HG03066 (cell line): ENCODE results near the gene TOMM40L.

Experiments
- ATAC-seq: cut with Tn5 transposase; IDR thresholded peaks from one replicate; pipeline ENCODE4 v1.9.1; 2021; ENCODE audit warnings: low read depth; ENCODE audit not compliant: unreplicated experiment

Gene TOMM40L

DNA sequence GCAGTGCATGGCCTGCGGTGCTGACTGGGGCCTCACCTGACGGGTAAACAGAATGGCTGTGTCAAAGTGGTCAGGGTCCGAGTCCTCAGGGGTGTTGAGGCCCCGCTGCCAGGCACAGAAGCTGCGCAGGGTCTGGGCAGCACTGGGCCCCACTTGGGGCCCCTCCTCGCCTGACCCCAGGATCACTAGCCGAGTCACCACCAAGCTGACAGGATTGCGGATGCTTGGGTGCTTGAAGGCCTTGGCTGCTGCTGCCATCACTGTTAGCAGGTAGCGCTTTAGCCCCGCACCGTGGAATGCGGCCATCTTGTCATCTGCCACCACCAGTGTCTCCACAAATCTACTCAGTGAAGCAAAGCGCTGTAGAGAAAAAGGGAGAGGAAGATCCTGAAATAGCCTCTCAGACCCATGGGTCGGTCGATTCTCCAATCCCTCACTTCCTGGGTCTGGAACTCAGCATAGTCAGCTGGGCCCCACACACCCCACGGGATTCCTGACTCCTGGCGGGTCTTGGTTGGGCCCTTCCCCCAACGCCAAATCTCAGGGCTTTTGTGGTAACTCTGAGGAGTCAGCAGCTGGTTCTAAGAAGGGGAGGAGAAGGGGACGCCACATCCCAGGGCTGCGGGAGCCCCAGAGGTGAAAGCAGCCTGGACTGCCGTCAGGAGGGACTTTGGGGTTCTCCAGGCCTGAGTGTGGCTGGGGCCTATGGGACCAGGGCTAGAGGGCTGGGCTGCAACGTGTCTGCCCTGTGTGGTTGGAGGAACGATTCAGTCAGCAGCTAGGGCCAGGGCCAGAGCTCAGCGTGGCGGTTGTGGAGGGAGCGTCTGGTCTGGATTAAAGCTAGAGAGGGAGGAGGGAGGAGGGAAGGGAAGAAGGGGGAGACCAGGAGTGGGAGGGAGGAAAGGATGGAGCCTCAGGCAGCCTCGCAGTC lies 29.1 kb upstream of the TOMM40L start:
- ATAC-seq = no peak

DNA sequence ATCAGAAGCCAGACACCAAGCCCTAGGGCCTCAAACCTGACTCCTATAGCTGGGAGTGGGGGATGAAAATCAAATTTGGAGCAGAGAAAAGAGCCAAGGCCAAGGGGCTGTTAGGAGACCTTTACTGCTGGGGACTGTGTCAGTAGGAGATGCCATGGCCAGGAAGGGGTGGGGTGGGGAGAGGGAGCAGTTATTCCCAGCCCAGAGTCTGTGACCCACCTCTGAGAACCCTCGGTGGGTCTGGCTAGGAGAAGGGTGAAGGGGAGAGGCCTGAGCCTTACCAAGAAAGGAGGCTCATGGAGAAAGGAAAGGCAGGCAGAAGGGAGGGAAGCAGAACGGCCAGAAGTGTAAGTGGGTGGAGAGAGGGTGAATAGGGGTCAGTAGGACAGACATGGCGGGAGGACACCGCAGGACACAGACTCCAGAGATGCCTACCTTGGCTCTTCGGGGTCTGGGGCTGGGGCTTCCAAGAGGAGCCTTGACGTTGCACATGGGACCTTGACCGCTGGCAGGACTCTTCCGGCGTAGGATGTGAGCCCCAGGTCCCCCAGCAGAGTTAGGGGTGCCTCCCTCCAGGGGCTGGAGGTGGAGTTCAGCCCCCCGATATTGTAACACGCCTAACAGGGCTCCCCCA lies 28.2 kb upstream of the TOMM40L start:
- ATAC-seq = no peak

DNA sequence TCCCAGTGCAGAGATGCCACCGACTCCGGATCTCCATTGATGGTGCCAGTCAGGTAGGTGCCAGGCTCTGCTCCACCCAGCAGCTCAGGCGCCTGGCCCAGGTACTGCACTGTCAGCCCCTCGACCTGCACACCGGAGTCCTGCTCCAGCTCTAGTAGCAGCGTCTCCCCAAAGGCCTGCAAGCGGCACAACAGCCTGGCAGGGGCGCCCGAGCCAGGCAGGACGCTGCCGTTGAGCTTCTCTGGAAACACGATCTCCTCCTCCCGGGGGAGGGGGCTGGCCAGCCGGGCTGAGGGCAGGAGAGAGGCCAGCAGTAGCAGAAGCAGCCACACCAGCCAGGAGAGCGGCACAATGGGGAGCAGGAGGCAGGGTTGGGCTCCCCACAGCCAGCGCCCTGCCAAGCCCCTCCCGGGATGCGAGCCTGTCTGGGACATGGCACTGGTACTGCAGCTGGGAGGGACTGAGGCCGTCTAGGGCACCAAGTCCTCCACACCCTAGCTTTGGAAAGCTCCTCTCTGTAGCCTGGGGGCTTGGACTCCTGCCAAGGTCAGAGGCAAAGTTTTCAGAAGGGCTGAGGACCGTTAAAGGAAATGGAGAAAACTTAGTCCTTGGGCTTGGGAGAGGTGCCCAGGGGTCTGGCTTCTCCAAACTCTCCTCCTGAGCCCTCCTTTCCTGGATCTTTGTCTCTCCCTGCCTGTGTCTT lies 27.5 kb upstream of the TOMM40L start:
- no peak for ATAC-seq

DNA sequence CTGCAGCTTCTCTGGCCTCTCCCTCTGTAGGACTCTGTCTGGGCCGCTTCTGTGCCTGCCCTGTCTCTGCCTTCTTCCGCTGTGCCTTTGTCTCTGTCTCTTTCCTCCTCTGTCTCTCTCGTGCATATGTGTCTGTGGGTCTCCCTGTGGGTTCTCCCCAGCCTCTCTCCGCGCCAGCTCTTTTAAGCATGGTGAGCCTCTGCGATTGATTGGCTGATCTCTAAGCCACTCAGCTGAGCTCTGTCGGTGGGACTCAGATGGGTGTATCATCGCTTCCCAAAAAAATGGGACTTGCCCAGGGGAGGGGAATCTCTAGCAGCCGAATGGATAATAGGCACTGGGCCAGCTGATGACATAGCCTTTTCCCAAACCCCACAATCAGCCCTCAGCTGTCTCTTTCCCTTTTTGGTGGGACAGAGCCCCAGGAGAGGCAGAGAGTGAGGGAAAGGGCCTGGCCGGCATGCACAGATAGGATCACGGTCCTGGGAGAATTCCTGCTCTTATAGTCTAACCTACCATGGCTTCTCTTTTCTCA lies 26.9 kb upstream of the TOMM40L start, which contains the start of gene ADAMTS4:
ADAMTS4 (minus strand) TSS at position 158 of the 535 bp plus-strand sequence. CDS start 427 bp downstream, outside the sequence.
- no peak for ATAC-seq

DNA sequence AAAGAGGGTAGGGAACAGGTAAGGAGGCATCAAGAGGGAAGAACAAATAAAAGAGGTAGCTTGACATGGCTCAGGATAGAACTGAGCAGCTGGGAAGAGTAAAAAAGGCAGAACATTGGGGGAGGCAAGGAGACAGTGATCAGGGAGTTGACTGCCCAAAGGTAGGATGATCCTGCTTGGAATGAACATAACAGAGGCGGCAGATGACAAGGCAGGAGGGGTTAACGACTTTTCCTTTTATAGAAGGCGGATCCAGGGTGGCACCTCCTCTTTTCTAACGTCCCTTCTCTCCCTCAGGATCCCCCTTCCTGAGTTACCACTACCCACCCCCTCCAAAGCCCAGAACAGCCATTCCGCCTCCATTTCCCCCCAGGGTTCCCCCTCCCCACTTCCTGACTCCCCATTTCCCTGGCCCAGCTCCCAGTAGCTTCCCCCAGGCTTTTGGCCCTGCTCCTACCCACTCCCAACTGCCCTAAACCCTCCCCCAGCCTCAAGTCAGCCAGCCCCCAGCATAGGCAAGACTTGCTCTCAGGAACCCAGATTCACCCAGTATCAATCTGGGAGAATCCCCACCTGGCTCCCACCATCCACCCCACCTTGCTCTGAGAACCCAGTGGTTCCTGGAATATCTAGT lies 26.2 kb upstream of the TOMM40L start:
- no peak for ATAC-seq

DNA sequence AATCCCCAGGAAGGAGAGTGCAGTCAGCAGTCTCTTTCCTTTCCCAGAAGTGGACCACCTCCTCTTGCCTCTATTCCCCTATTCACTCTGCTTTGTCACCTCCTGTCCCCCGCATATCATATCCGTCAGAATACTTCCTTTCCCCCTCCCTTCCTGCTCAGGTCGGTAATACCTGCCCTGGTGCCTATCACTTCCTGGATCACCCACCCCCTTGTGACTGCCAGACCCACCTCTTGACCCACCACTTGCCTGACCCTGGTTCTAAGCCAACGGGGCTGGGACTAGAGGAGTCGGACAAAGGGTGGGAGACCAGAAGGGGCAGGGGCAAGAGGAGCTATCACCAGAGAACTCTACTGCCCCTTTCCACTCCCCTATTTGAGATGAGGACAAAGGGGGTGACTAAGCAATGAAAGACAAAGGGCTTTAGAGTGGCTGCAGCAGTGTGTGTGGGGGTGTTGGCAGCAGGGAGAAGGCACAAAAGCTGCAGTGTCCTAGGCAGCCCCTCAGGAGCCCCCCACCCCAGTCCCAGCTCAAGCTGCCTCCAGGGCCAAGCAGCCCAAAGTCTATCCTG lies 25.4 kb upstream of the TOMM40L start:
- ATAC-seq = no peak

DNA sequence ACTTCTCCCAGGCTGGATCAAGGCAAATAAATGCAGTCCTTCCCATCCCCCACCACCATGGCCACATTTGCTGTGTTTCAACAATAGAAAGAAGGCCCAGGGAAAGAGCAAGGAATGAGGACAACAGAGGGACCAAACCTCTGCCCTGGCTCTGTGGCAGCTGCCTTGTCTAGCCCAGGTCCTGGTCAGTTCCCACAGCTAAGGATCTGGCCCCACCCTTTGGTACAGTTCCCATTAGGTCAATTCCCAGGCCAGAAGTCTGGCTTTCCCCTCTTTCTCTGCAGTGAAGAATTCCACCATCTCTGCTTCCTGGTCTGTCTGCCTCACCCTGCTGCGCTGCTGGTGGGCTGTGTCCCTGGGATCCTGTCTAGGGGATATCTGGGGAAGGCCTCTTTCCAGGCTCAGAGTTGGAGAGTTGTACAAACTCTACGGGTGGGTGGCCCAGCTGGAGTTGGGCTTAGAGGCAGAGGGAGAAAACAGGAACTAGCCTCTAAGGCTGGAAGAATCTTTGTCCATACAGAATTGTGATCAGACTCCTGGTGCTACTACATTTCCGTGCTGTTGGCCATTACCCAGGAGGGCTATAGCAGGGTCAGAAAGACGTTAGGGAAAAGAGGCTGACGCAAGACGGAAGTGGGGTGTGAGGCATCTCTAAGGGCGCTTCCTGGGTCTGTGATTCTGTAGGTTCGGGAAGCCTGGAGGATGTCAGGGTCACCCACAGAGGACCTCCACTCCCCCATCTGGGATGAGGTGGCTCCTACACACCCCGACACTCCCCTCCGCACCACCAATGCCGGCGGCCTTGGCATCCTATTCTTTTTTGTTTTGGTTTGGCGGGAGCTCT lies 24.6 kb upstream of the TOMM40L start:
- ATAC-seq = no peak

DNA sequence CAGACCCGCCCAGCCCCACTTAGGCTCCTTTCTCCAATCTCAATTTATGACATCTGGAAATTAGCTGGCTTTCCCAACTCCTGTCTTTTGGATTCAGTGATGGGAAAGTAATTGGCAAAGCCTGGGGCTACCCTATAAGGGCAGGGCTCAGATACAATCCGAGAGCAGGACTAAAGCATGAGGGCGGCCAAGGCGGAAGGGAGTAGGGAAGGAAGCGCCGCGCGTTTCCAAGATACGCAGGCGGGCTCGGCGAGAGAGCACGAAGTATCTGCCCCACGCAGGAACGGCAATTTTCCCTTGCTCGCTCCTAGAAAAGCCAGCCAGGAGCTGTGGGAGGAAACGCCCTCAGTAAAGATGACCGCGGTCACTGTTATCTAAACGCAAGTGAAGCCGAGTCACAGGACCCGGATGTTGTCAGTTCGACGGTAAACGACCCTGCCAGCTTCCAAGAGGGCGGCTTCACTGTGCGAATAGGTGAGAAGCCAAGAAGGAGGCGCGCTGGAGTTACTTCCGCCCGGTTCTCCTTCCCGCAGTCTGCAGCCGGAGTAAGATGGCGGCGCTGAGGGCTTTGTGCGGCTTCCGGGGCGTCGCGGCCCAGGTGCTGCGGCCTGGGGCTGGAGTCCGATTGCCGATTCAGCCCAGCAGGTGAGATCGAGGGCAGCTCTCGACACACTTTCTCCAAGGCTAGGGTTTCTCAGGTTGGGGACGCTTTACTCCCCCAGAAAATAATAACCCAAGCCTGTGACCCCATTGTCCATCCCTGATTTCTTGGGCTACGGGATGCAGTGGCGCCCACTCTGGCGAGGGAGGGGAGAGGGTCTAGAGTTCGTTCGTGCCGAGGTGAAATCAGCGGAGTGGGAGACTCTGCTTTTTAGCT lies 23.8 kb upstream of the TOMM40L start, which contains the start of gene NDUFS2:
NDUFS2 (plus strand) TSS at position 532 of the 877 bp plus-strand sequence; CDS start at position 551, 19 bp downstream.
- peak; percentile 97 for ATAC-seq

DNA sequence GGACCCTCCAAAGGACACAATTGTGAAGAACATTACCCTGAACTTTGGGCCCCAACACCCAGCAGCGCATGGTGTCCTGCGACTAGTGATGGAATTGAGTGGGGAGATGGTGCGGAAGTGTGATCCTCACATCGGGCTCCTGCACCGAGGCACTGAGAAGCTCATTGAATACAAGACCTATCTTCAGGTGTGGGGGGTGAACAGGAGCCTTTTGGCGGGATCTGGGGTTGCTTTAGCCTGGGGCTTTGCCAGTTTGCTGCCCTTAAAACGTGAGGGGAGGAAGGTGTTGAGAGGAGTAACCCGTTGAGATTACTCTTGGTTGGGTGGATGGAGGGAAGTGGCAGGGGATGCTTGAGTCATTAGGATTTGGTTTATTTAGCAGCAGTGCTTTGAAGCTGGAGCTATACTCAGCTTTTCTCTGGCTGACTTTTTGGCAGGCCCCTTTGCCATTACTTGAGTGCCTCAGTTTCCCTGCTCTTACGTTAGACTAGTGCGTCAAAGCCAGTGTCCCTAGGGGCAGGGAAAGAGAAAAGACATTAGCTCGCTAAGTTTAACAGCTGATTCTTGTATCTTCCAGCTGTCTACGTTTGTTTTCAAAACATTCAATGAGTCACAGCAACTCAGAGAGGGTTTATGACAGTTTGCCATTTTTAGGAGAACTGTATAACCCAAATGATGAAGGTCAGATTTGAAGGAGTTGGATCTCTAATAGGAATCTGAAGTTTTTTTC lies 19.3 kb upstream of the TOMM40L start:
- no peak for ATAC-seq

DNA sequence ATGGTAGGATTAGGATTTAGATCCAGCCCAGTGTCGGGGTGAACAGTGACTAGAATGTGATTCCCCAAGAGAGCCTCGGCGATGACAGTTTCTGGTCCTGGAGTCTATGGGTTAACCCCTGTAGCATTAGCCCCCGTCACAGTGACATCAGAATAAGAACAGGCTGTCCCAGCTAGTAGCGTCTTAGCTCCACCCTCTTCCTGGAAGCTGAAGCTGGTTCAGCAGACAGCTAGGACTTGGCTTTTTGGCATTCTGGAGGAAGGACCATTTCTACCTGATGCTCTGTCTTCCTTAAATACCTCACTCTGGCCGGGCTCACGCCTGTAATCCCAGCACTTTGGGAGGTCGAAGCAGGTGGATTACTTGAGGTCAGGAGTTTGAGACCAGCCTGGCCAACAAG lies 18.7 kb upstream of the TOMM40L start:
- no peak for ATAC-seq

DNA sequence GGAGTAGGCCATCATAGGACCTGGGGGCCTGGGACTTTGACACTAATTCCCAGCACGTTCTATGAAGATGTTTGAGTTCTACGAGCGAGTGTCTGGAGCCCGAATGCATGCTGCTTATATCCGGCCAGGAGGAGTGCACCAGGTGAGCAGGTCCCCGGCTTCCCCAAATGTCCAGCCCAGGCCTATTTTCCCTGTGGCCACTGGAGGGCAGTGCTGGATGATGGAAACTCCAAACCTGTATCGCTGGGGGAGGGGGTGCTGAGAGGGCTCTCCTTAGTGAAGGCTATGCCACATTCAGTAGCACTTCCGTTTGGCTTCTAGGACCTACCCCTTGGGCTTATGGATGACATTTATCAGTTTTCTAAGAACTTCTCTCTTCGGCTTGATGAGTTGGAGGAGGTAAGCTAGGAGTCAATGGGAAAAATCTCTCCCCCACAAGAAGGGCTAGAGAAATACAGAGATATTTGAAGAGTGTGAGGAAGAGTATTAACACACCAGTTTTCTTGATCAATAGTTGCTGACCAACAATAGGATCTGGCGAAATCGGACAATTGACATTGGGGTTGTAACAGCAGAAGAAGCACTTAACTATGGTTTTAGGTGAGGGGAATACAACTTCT lies 16.0 kb upstream of the TOMM40L start:
- ATAC-seq = no peak

DNA sequence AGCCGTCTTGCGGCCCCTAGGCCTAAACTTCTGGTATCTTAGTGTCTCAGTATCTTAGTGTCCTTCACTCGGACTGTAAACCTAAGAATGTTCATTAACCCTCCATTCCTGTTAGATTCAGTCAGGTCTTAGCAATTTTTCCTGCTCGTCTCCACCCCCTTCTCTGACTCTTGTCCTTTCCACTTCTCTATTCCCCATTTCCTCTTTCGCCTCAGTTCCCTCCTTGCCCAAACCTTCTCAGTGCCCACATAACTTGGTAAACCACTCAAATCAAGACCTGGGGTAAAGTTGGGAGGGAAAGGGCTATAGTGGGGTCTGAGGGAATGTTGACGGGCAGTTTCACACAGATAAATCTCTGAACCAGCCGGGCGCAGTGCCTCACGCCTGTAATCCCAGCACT lies 11.5 kb upstream of the TOMM40L start:
- ATAC-seq = no peak

DNA sequence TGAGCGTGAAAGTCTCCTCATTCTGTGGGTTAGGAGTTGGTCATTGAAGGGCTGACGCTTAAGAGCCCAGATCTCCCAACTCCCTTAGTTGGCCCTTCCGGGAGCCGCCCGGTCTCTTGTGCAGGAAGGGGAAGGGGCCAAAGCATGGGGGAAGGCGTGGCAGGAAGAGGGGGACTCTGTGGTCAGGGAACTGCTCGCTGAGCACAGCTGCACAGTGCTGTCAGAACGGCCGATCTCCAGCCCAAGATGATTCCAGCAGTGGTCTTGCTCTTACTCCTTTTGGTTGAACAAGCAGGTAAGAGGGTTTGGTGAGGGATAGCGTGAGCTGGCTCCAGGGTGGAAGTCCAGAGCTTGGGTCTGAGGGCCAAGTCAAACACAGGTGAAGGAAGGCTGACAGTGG lies 10.8 kb upstream of the TOMM40L start, which contains the start of gene FCER1G:
FCER1G (plus strand) TSS at position 220 of the 400 bp plus-strand sequence; CDS start at position 247, 27 bp downstream.
- ATAC-seq = no peak

DNA sequence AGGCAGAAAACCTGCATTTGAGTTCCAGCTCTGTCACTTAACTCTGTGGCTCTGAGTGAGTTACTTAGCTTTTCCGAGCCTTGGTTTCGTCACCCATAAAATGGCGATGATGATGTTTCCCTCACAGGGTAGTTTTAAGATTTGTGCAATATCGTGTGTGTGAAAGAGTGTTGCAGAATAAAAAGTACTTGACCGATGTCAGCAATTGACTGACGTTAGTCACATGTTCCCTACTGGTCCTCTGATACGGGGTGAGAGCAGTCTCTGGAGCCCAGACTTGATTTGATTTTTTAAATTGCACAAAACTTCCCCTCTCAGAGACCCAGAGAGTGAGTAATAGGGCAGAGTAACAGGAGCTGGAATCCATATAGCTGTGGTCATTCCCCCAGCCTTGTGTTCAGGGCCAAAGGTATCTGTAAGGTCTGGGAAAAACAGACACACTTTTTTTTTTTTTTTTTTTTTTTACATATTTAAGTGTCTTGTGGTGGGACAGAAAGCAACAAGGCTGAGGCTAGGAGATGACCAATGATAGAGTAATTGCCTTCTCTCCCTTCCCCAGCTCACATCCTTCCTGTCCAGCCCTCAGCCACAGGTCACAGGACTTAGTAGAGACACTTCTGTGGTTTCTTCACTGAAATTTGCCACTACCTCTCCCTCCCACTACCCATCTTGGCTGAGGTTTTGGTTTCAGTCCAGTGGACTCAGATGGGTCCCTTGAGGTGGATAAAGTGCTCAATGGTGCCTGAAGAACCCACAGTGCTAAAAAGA lies 8.7 kb upstream of the TOMM40L start:
- ATAC-seq = peak; percentile 94

DNA sequence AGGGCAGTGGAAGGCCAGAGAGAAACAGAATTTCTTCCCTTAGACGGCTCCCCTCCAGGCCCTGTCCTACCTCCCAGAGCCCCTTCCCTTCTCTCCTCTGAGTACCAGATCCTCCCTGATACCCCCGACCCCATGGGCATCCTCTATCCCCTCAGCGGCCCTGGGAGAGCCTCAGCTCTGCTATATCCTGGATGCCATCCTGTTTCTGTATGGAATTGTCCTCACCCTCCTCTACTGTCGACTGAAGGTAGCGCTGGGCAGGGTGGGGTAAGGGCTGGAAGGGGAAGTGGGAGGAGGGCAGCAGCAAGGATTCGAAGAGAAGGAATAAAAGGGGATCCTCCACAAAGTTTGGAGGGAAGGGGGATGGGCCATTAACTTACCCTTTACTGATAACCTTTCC lies 8.0 kb upstream of the TOMM40L start:
- no peak for ATAC-seq
